Neural cell (in vitro differentiated cells): ENCODE data around the gene PPP1R36. TPM values are rescaled to one million over a fixed set of nuclear protein-coding genes. Genes with fewer than 3 reads are reported as not detected.
"Not testable (repeated sequence)": the region's sequence is repeated elsewhere in the genome, so short reads cannot be mapped to it uniquely, and the experiment has no call there.

Experiments
- H2AFZ ChIP-seq: fragments of 200-600, 300-800 bp; sonication (generic), shearing (Covaris generic); 2 replicates; pipeline ENCODE4 v1.6.0; 2014; ENCODE audit warnings: low read depth, mild to moderate bottlenecking, antibody characterized with exemption, low read length, moderate library complexity
- H3F3A ChIP-seq: fragments of 200-600 bp; shearing (Covaris generic); 2 replicates; pipeline ENCODE4 v1.6.1; 2016; ENCODE audit warnings: mild to moderate bottlenecking, moderate library complexity, mixed read lengths, antibody characterized with exemption, low read length; ENCODE audit not compliant: insufficient read depth, poor library complexity, severe bottlenecking
- H3K27ac ChIP-seq: fragments of 200-600, 300-800 bp; sonication (generic), shearing (Covaris generic); 2 replicates; pipeline ENCODE4 v1.5.1; 2014; ENCODE audit warnings: mild to moderate bottlenecking, low read length, moderate library complexity
- H3K27me3 ChIP-seq: fragments of 300-800, 200-600 bp; sonication (generic), shearing (Covaris generic); 2 replicates; pipeline ENCODE4 v1.6.0; 2014; ENCODE audit warnings: mild to moderate bottlenecking, low read depth, low read length, moderate library complexity; ENCODE audit not compliant: insufficient read depth
- H3K36me3 ChIP-seq: fragments of 300-800, 200-600 bp; sonication (generic), shearing (Covaris generic); 2 replicates; pipeline ENCODE4 v1.5.1; 2014; ENCODE audit warnings: mild to moderate bottlenecking, antibody characterized with exemption, low read length, moderate library complexity; ENCODE audit not compliant: insufficient read depth
- H3K4me2 ChIP-seq: fragments of 300-800, 200-600 bp; sonication (generic), shearing (Covaris generic); 2 replicates; pipeline ENCODE4 v1.6.0; 2014; ENCODE audit warnings: mild to moderate bottlenecking, low read length
- H3K4me3 ChIP-seq: fragments of 300-800, 200-600 bp; sonication (generic), shearing (Covaris generic); 2 replicates; pipeline ENCODE4 v1.5.1; 2014; ENCODE audit warnings: mild to moderate bottlenecking, low read length, moderate library complexity
- H3K79me2 ChIP-seq: fragments of 200-600 bp; shearing (Covaris generic); replicated peaks from 2 replicates; pipeline ENCODE4 v1.6.0; 2014; ENCODE audit warnings: mild to moderate bottlenecking, low read length, moderate library complexity; ENCODE audit not compliant: insufficient read depth
- H3K9ac ChIP-seq: fragments of 300-800, 200-600 bp; sonication (generic), shearing (Covaris generic); 2 replicates; pipeline ENCODE4 v1.6.1; 2016; ENCODE audit warnings: mild to moderate bottlenecking, low read length, mixed read lengths
- H3K9me2 ChIP-seq: fragments of 200-600 bp; shearing (Covaris generic); 2 replicates; pipeline ENCODE4 v1.6.1; 2016; ENCODE audit warnings: mild to moderate bottlenecking, low read length, mixed read lengths; ENCODE audit not compliant: insufficient read depth
- H3K9me3 ChIP-seq: fragments of 200-600, 300-800 bp; sonication (generic), shearing (Covaris generic); 2 replicates; pipeline ENCODE4 v1.6.1; 2016; ENCODE audit warnings: mild to moderate bottlenecking, mixed run types, low read length, moderate library complexity, mixed read lengths
- H4K20me1 ChIP-seq: fragments of 200-600 bp; shearing (Covaris generic); 2 replicates; pipeline ENCODE4 v1.6.1; 2016; ENCODE audit warnings: mild to moderate bottlenecking, mixed run types; ENCODE audit not compliant: insufficient read depth
- EP300 ChIP-seq: fragments of 450-650 bp; conservative IDR thresholded peaks from 2 replicates; pipeline ENCODE4 v1.6.1; 2014; ENCODE audit warnings: antibody characterized with exemption, mild to moderate bottlenecking, moderate library complexity; ENCODE audit not compliant: poor library complexity, severe bottlenecking
- EZH2 ChIP-seq: fragments of 200-600, 300-800 bp; shearing (Covaris generic), sonication (generic); IDR thresholded peaks from 2 replicates; pipeline ENCODE4 v1.6.1; 2014; ENCODE audit warnings: antibody characterized with exemption, low read length, borderline replicate concordance, mild to moderate bottlenecking; ENCODE audit not compliant: insufficient read depth, poor library complexity, severe bottlenecking
- MXI1 ChIP-seq: fragments of 450-650 bp; conservative IDR thresholded peaks from 2 replicates; pipeline ENCODE4 v1.6.1; 2014; ENCODE audit warnings: antibody characterized with exemption, mild to moderate bottlenecking; ENCODE audit not compliant: poor library complexity, severe bottlenecking
- POLR2AphosphoS5 ChIP-seq: IDR thresholded peaks from 2 replicates; pipeline ENCODE4 v1.6.1; 2012
- RAD21 ChIP-seq: fragments of 450-650 bp; conservative IDR thresholded peaks from 2 replicates; pipeline ENCODE4 v1.6.1; 2014; ENCODE audit warnings: antibody characterized with exemption, mild to moderate bottlenecking, moderate library complexity
- SMC3 ChIP-seq: fragments of 450-650 bp; conservative IDR thresholded peaks from 2 replicates; pipeline ENCODE4 v1.6.1; 2014; ENCODE audit warnings: antibody characterized with exemption, mild to moderate bottlenecking, moderate library complexity; ENCODE audit not compliant: poor library complexity
- TAF1 ChIP-seq: IDR thresholded peaks from 2 replicates; pipeline ENCODE4 v1.6.1; 2012; ENCODE audit warnings: low read depth
- polyA plus RNA-seq: library from polyadenylated mRNA; depleted of rRNA; stranded (reverse); fragments of >200 nt; gene quantifications from 2 replicates; pipeline ENCODE4 v1.2.3, GENCODE V29; 2014
- TF ChIP-seq, protein P1 (sequence below): fragments of 450-650 bp; IDR thresholded peaks from 2 replicates; pipeline ENCODE4 v1.5.1; 2014; ENCODE audit warnings: antibody characterized with exemption, mild to moderate bottlenecking, moderate library complexity; ENCODE audit not compliant: poor library complexity, severe bottlenecking
- TF ChIP-seq, protein P2 (sequence below): IDR thresholded peaks from 2 replicates; pipeline ENCODE4 v1.6.1; 2012; ENCODE audit warnings: borderline replicate concordance

The PPP1R36 gene
- polyA plus RNA-seq, 1 donor from 2014 or later, result not detected

GRCh38 chr14:64614166-64614565, 64.4 kb downstream of the PPP1R36 start:
- Histone ChIP-seq H3K4me3 (no peak overlapping the region), H2AFZ (no peak overlapping the region), H3F3A (no peaks in the 10 kb centered on the region), H3K27me3 (no peaks in the 10 kb centered on the region), H3K27ac (no peak overlapping the region), H3K9me3 (no peaks in the 10 kb centered on the region), H3K36me3 (no peaks in the 10 kb centered on the region), H3K79me2 (no peaks in the 10 kb centered on the region), H3K9me2 (no peaks in the 10 kb centered on the region), H3K4me2 (no peak overlapping the region), H3K9ac (no peak overlapping the region), H4K20me1 (no peaks in the 10 kb centered on the region)
- TF ChIP-seq EP300 (no peak), MXI1 (no peak), TAF1 (no peak), POLR2AphosphoS5 (no peak), RAD21 (no peak), EZH2 (no peak), SMC3 (no peak)
- TF ChIP-seq, protein P1, sequence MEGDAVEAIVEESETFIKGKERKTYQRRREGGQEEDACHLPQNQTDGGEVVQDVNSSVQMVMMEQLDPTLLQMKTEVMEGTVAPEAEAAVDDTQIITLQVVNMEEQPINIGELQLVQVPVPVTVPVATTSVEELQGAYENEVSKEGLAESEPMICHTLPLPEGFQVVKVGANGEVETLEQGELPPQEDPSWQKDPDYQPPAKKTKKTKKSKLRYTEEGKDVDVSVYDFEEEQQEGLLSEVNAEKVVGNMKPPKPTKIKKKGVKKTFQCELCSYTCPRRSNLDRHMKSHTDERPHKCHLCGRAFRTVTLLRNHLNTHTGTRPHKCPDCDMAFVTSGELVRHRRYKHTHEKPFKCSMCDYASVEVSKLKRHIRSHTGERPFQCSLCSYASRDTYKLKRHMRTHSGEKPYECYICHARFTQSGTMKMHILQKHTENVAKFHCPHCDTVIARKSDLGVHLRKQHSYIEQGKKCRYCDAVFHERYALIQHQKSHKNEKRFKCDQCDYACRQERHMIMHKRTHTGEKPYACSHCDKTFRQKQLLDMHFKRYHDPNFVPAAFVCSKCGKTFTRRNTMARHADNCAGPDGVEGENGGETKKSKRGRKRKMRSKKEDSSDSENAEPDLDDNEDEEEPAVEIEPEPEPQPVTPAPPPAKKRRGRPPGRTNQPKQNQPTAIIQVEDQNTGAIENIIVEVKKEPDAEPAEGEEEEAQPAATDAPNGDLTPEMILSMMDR, result no peak
- TF ChIP-seq, protein P2, sequence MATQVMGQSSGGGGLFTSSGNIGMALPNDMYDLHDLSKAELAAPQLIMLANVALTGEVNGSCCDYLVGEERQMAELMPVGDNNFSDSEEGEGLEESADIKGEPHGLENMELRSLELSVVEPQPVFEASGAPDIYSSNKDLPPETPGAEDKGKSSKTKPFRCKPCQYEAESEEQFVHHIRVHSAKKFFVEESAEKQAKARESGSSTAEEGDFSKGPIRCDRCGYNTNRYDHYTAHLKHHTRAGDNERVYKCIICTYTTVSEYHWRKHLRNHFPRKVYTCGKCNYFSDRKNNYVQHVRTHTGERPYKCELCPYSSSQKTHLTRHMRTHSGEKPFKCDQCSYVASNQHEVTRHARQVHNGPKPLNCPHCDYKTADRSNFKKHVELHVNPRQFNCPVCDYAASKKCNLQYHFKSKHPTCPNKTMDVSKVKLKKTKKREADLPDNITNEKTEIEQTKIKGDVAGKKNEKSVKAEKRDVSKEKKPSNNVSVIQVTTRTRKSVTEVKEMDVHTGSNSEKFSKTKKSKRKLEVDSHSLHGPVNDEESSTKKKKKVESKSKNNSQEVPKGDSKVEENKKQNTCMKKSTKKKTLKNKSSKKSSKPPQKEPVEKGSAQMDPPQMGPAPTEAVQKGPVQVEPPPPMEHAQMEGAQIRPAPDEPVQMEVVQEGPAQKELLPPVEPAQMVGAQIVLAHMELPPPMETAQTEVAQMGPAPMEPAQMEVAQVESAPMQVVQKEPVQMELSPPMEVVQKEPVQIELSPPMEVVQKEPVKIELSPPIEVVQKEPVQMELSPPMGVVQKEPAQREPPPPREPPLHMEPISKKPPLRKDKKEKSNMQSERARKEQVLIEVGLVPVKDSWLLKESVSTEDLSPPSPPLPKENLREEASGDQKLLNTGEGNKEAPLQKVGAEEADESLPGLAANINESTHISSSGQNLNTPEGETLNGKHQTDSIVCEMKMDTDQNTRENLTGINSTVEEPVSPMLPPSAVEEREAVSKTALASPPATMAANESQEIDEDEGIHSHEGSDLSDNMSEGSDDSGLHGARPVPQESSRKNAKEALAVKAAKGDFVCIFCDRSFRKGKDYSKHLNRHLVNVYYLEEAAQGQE, result no peak

DNA sequence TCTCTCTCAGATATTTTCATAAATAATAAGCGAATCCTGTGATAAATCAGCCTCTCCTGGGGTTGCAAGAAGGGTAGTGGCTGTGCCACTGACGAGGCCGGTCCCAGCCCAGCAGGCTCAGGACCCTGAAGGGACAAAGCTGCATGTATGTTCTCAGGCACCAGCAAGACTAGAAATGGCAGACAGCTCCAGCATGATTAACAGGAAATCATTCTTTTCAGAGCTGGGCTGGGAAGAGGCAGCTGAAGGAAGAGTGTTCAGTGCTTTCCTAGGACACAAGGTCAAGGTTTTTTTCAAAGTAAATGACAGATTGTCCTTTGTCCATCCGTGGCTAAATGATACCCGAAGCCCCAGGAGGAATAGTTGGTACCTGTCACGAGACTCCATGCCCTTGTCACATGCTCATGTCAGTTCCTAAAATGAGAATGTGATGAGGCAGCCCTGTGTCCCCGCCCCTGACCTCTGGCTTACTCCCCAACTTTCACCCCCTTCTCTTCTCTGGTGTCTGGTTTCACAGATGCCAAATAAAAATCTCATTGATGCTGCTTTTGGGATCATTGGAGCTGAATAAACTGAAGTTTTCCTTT, 65.1 kb downstream of the PPP1R36 start:
- H3K4me3 ChIP-seq, result no peak overlapping the region
- no peak overlapping the region for H2AFZ ChIP-seq
- no peaks in the 10 kb centered on the region for H3F3A ChIP-seq
- no peak overlapping the region for H3K4me2 ChIP-seq
- no peak for TF ChIP-seq RAD21
- no peak overlapping the region for H3K27ac ChIP-seq
- H3K9me3 ChIP-seq, result no peaks in the 10 kb centered on the region
- H3K9me2 ChIP-seq, result no peaks in the 10 kb centered on the region
- H3K79me2 ChIP-seq, result no peaks in the 10 kb centered on the region
- no peaks in the 10 kb centered on the region for H3K36me3 ChIP-seq
- no peak overlapping the region for H3K9ac ChIP-seq
- no peaks in the 10 kb centered on the region for H4K20me1 ChIP-seq
- no peaks in the 10 kb centered on the region for H3K27me3 ChIP-seq

DNA sequence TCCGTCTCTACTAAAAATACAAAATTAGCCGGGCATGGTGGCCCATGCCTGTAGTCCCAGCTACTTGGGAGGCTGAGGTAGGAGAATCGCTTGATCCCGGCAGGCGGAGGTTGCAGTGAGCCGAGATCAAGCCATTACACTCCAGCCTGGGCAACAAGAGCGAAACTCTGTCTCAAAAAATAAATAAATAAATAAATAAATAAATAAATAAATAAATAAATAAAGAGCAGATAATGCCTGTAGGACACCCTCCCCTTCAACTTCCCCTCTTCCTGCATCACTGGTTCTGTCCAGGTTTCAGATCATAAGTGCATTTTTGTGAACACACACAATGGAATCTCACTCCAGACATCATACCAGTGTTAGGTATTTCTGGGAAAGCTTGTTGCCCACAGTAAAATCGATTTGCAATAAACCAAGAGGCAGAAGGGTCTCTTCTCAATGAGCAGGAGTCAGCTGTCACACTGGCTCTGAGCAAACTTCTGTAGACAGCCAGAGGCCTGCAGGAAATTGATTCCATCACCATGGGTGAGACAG, 68.2 kb downstream of the PPP1R36 start:
- H3F3A ChIP-seq, H3K4me3 ChIP-seq, H3K36me3 ChIP-seq, H3K9me3 ChIP-seq, H2AFZ ChIP-seq, H3K27me3 ChIP-seq, H3K79me2 ChIP-seq, H3K9me2 ChIP-seq, H3K9ac ChIP-seq, H3K4me2 ChIP-seq, H3K27ac ChIP-seq, H4K20me1 ChIP-seq: not testable (repeated sequence)
